H1 (cell line): ENCODE results near the gene KCTD21. TPM values are rescaled to one million over a fixed set of nuclear protein-coding genes. Genes with fewer than 3 reads are reported as not detected.

Source experiments
- CTCF ChIA-PET: fragments of 300-600 bp; sonication (Branson Sonifier 250); formaldehyde crosslinking; loops from one replicate; lab custom pipeline; 2021; ENCODE audit not compliant: partially characterized antibody; lab: Charles Lee
- POLR2A ChIA-PET: fragments of 300-600 bp; sonication (Branson Sonifier 250); formaldehyde crosslinking; loops from one replicate; lab custom pipeline; 2021; ENCODE audit warnings: inconsistent platforms; ENCODE audit not compliant: partially characterized antibody; lab: Charles Lee
- DNase-seq, 2 experiments: peaks; one replicate each; pipeline versions ENCODE4 v3.0.0 to v3.0.0-alpha.2; 2010 to 2022; ENCODE audit warnings: low spot score in 2 of 2, low read depth in 1 of 2, mixed read lengths in 1 of 2
- FAIRE-seq: peaks from 2 replicates; lab custom pipeline; 2011; peaks lifted over from hg19 to GRCh38; lab: Jason Lieb, UNC
- H2AFZ ChIP-seq: 2 replicates; pipeline ENCODE4 v1.8.1; 2012; ENCODE audit warnings: low read length, inconsistent platforms
- H2AK5ac ChIP-seq: 2 replicates; pipeline ENCODE4 v1.6.1; 2013; ENCODE audit warnings: low read depth, low read length
- H2BK120ac ChIP-seq: replicated peaks from 2 replicates; pipeline ENCODE3; 2013; ENCODE audit warnings: low read depth, low read length, inconsistent platforms
- H2BK12ac ChIP-seq: 2 replicates; pipeline ENCODE4 v1.6.1; 2013; ENCODE audit warnings: low read depth, low read length
- H2BK15ac ChIP-seq: 2 replicates; pipeline ENCODE4 v1.6.1; 2013; ENCODE audit warnings: low read length
- H2BK20ac ChIP-seq: 2 replicates; pipeline ENCODE4 v1.6.1; 2013; ENCODE audit warnings: low read length
- H2BK5ac ChIP-seq: 2 replicates; pipeline ENCODE4 v1.6.1; 2013; ENCODE audit warnings: low read depth, low read length
- H3K14ac ChIP-seq: 2 replicates; pipeline ENCODE4 v1.6.1; 2013; ENCODE audit warnings: inconsistent platforms; ENCODE audit not compliant: insufficient read length
- H3K18ac ChIP-seq: 2 replicates; pipeline ENCODE4 v1.6.1; 2013; ENCODE audit warnings: low read length; ENCODE audit errors: extremely low read depth
- H3K23ac ChIP-seq: 2 replicates; pipeline ENCODE4 v1.6.1; 2013; ENCODE audit warnings: inconsistent platforms; ENCODE audit not compliant: insufficient read length
- H3K23me2 ChIP-seq: 2 replicates; pipeline ENCODE4 v1.6.1; 2013; ENCODE audit warnings: low read depth, low read length
- H3K27ac ChIP-seq: 2 replicates; pipeline ENCODE4 v1.6.1; 2011; ENCODE audit warnings: low read depth, low read length, inconsistent platforms
- H3K27me3 ChIP-seq, 4 experiments: replicated peaks in 1 of 4; 1 replicate in 1 of 4; 2 replicates in 3 of 4; pipeline versions ENCODE4 v1.6.1 to v1.8.1; 2011 to 2013; ENCODE audit warnings: low read length in 3 of 4, mild to moderate bottlenecking in 3 of 4, inconsistent platforms in 2 of 4, mixed read lengths in 2 of 4, moderate library complexity in 1 of 4; ENCODE audit not compliant: control insufficient read depth in 3 of 4, insufficient read depth in 3 of 4; ENCODE audit errors: extremely low read depth in 1 of 4
- H3K36me3 ChIP-seq, 4 experiments: 2 replicates each; pipeline versions ENCODE4 v1.6.1 to v1.8.1; 2011 to 2013; ENCODE audit warnings: mild to moderate bottlenecking in 4 of 4, low read length in 3 of 4, moderate library complexity in 2 of 4, control low read depth in 1 of 4, inconsistent platforms in 1 of 4; ENCODE audit not compliant: insufficient read depth in 4 of 4, control insufficient read depth in 2 of 4
- H3K4ac ChIP-seq: replicated peaks from 2 replicates; pipeline ENCODE3; 2013; ENCODE audit warnings: low read length, low read depth, mixed read lengths, inconsistent platforms; ENCODE audit not compliant: insufficient read length
- H3K4me1 ChIP-seq, 4 experiments: replicated peaks in 1 of 4; 1 replicate in 1 of 4; 2 replicates in 3 of 4; pipeline versions ENCODE4 v1.6.1 to v1.8.1; 2011 to 2013; ENCODE audit warnings: low read length in 3 of 4, inconsistent platforms in 2 of 4, mixed read lengths in 1 of 4; ENCODE audit not compliant: insufficient read depth in 4 of 4, control insufficient read depth in 3 of 4
- H3K4me2 ChIP-seq, 2 experiments: 2 replicates each; pipeline versions ENCODE4 v1.6.1 to v1.8.1; 2011 to 2013; ENCODE audit warnings: low read depth in 2 of 2, low read length in 2 of 2, control low read depth in 1 of 2, inconsistent platforms in 1 of 2, mild to moderate bottlenecking in 1 of 2; ENCODE audit not compliant: insufficient read depth in 1 of 2
- H3K4me3 ChIP-seq, 4 experiments: fragments of 200-600, 300-600 bp in 1 of 4; sonication (generic), shearing (Covaris generic), sonication (Bioruptor Twin) in 1 of 4; 2 replicates each; pipeline versions ENCODE4 v1.5.1 to v1.8.1; 2011 to 2016; ENCODE audit warnings: low read length in 4 of 4, low read depth in 3 of 4, control low read depth in 2 of 4, inconsistent platforms in 2 of 4, mild to moderate bottlenecking in 2 of 4, mixed read lengths in 1 of 4, moderate library complexity in 1 of 4; ENCODE audit not compliant: insufficient read depth in 2 of 4; ENCODE audit errors: extremely low read depth in 1 of 4
- H3K56ac ChIP-seq: replicated peaks from 2 replicates; pipeline ENCODE3; 2013; ENCODE audit warnings: low read depth, mild to moderate bottlenecking, mixed read lengths, low read length, inconsistent platforms; ENCODE audit not compliant: insufficient read length
- H3K79me1 ChIP-seq: 2 replicates; pipeline ENCODE4 v1.6.1; 2013; ENCODE audit warnings: low read depth, low read length, control low read depth
- H3K79me2 ChIP-seq, 2 experiments: 2 replicates each; pipeline versions ENCODE4 v1.6.1 to v1.8.1; 2012 to 2013; ENCODE audit warnings: low read length in 2 of 2, mild to moderate bottlenecking in 2 of 2, inconsistent platforms in 1 of 2; ENCODE audit not compliant: insufficient read depth in 2 of 2, control insufficient read depth in 1 of 2
- H3K9ac ChIP-seq, 4 experiments: replicated peaks in 1 of 4; 1 replicate in 1 of 4; 2 replicates in 3 of 4; pipeline versions ENCODE4 v1.6.1 to v1.8.1; 2011 to 2013; ENCODE audit warnings: low read depth in 3 of 4, low read length in 3 of 4, control low read depth in 2 of 4, mild to moderate bottlenecking in 2 of 4, moderate library complexity in 2 of 4, inconsistent platforms in 1 of 4; ENCODE audit errors: extremely low read depth in 1 of 4
- H3K9me3 ChIP-seq, 2 experiments: 2 replicates each; pipeline versions ENCODE4 v1.6.1 to v1.8.1; 2012 to 2013; ENCODE audit warnings: mild to moderate bottlenecking in 2 of 2, moderate library complexity in 2 of 2, control low read depth in 1 of 2, inconsistent platforms in 1 of 2, low read depth in 1 of 2, low read length in 1 of 2, mixed read lengths in 1 of 2; ENCODE audit not compliant: insufficient read depth in 2 of 2
- H4K20me1 ChIP-seq, 2 experiments: replicated peaks in 1 of 2; 2 replicates each; pipeline versions ENCODE3 to v1.8.1; 2011 to 2013; ENCODE audit warnings: inconsistent platforms in 2 of 2, low read length in 2 of 2, mild to moderate bottlenecking in 1 of 2; ENCODE audit not compliant: insufficient read depth in 2 of 2, control insufficient read depth in 1 of 2
- H4K5ac ChIP-seq: 2 replicates; pipeline ENCODE4 v1.6.1; 2013; ENCODE audit warnings: low read length, low read depth, mixed read lengths, inconsistent platforms; ENCODE audit not compliant: insufficient read length
- H4K8ac ChIP-seq: 2 replicates; pipeline ENCODE4 v1.8.0; 2013; ENCODE audit warnings: mild to moderate bottlenecking, moderate library complexity, low read length, inconsistent platforms; ENCODE audit not compliant: insufficient read depth; ENCODE audit errors: extremely low read depth
- H4K91ac ChIP-seq: replicated peaks from 2 replicates; pipeline ENCODE3; 2013; ENCODE audit warnings: low read length, mixed read lengths, inconsistent platforms; ENCODE audit not compliant: insufficient read length
- RBBP5 ChIP-seq: IDR thresholded peaks from 2 replicates; pipeline ENCODE4 v1.7.1; 2012; ENCODE audit warnings: low read depth, mild to moderate bottlenecking, inconsistent platforms, low read length, moderate library complexity, borderline replicate concordance
- SP2 ChIP-seq: IDR thresholded peaks from 2 replicates; pipeline ENCODE4 v1.6.1; 2012; ENCODE audit warnings: mild to moderate bottlenecking, low read length, inconsistent platforms
- SUZ12 ChIP-seq: fragments of 200-600 bp; sonication (generic); IDR thresholded peaks from 2 replicates; pipeline ENCODE4 v1.6.1; 2012; ENCODE audit warnings: mild to moderate bottlenecking, inconsistent platforms, low read length, moderate library complexity, mixed read lengths
- WGBS, 2 experiments: shearing (Covaris generic) in 1 of 2; methylation state at CpG; one replicate each; pipeline versions ENCODE4 v1.1.6 to v1.1.7; 2013 to 2015; ENCODE audit warnings: low lambda C conversion rate in 2 of 2, mixed read lengths in 2 of 2, inconsistent platforms in 1 of 2, low coverage in 1 of 2, missing lambda C conversion rate in 1 of 2; ENCODE audit not compliant: insufficient replicate concordance in 2 of 2, insufficient coverage in 1 of 2, insufficient read length in 1 of 2; ENCODE audit errors: extremely low coverage in 1 of 2, missing lambda C conversion rate in 1 of 2; 5-methylcytosine and 5-hydroxymethylcytosine counted together
- polyA plus RNA-seq, 7 experiments: library from polyadenylated mRNA; depleted of rRNA in 3 of 7; stranded (reverse) in 5 of 7; unstranded in 2 of 7; fragments of >200 nt in 5 of 7; fragments of 200-250 nt in 2 of 7; gene quantifications; 1 replicate in 5 of 7; 2 replicates in 1 of 7; 4 replicates in 1 of 7; pipeline versions ENCODE4 v1.2.1 to v1.2.3, GENCODE V29; 2011 to 2013; ENCODE audit warnings: missing spikeins in 2 of 7, mixed read lengths in 2 of 7
- total RNA-seq: library from RNA; stranded (reverse); fragmentation: NEBNext Ultra II Directional; extraction: Animal tissue kit (Norgen Biotek cat#: 25700); gene quantifications from 2 replicates; pipeline ENCODE4 v1.2.1, GENCODE V29; 2021
- TF ChIP-seq, protein P1 (sequence below): IDR thresholded peaks from 2 replicates; pipeline ENCODE4 v1.6.1; 2012; ENCODE audit warnings: low read length, inconsistent platforms

KCTD21 gene
- total and polyA plus RNA-seq, 2 of the 8 experiments (the other 6 are each of a cell fraction or from before 2014, with no cell fraction given), result 3.2 to 4.1 TPM

DNA sequence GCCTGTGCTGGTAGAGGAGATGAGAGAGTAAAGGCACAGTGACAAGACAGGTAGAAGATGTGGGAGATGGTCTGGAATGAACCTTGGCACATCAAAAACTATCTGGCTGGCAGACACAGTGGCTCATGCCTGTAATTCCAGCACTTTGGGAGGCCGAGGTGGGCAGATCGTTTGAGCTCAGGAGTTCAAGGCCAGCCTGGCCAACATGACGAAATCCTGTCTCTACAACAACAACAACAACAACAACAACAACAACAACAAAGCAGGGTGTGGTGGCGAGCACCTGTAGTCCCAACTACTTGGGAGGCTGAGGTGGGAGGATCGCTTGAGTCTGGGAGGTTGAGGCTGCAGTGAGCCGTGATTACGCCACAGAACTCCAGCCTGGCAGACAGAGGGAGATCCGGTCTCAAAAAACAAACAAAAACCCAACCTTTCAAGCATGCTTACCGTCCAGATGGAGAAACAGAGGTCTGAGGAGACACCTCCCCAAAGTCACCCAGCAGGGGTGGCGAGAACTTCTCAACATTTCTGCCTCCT is 11.8 kb downstream of the KCTD21 start:
- no peak overlapping the region for H2AFZ ChIP-seq
- no peak overlapping the region for H3K23ac ChIP-seq
- H3K23me2 ChIP-seq, result 0 out of 2 replicates have a peak, but pooled peaks cover 2% of the 10 kb centered on the region
- H3K9ac ChIP-seq, result no peak overlapping the region
- POLR2A ChIA-PET, result no interaction called here
- no peak overlapping the region for H4K91ac ChIP-seq
- H2AK5ac ChIP-seq, result no peak overlapping the region
- no peak overlapping the region for H3K56ac ChIP-seq
- no peak overlapping the region for H4K5ac ChIP-seq
- CTCF ChIA-PET, result interaction anchor here (0.6 to 1.1 kb wide), 2 partner anchors 24 to 1167 kb away, joined by 3 read pairs; no protein-coding TSS in a partner anchor
- H3K4me2 ChIP-seq, result no peak overlapping the region
- no peaks in the 10 kb centered on the region for H3K9me3 ChIP-seq
- FAIRE-seq (no peak), DNase-seq (no peak)
- WGBS, 2 experiments, result 90% methylated on average over 10 of the region's 10 CpGs; no CpG with 5 or more reads in 1 of the 2 experiments
- H3K79me1 ChIP-seq, result no peaks in the 10 kb centered on the region
- no peak overlapping the region for H3K18ac ChIP-seq
- H2BK120ac ChIP-seq, result no peak overlapping the region
- no peak overlapping the region for H2BK20ac ChIP-seq
- H3K27me3 ChIP-seq, result no peaks in the 10 kb centered on the region
- no peak overlapping the region for H4K8ac ChIP-seq
- H3K4ac ChIP-seq, result no peak overlapping the region
- H2BK12ac ChIP-seq, result no peak overlapping the region
- H3K4me1 ChIP-seq, result peaks cover 0 to 2% (median 0%) of the 10 kb centered on the region in 4 experiments; a peak in 1 of 7 replicates
- H3K36me3 ChIP-seq, result no peaks in the 10 kb centered on the region
- no peak overlapping the region for H3K4me3 ChIP-seq
- H3K14ac ChIP-seq, result no peak overlapping the region
- H3K27ac ChIP-seq, result no peak overlapping the region
- no peak overlapping the region for H2BK15ac ChIP-seq
- H2BK5ac ChIP-seq, result no peak overlapping the region
- H3K79me2 ChIP-seq, result no peaks in the 10 kb centered on the region
- H4K20me1 ChIP-seq, result no peaks in the 10 kb centered on the region
- TF ChIP-seq RBBP5 (no peak), SUZ12 (no peak), SP2 (no peak)
- TF ChIP-seq, protein P1, sequence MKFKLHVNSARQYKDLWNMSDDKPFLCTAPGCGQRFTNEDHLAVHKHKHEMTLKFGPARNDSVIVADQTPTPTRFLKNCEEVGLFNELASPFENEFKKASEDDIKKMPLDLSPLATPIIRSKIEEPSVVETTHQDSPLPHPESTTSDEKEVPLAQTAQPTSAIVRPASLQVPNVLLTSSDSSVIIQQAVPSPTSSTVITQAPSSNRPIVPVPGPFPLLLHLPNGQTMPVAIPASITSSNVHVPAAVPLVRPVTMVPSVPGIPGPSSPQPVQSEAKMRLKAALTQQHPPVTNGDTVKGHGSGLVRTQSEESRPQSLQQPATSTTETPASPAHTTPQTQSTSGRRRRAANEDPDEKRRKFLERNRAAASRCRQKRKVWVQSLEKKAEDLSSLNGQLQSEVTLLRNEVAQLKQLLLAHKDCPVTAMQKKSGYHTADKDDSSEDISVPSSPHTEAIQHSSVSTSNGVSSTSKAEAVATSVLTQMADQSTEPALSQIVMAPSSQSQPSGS, result no peak
